Epidermal melanocyte (primary cell): Measurements from ENCODE around the gene OR6K2.
"Not testable (repeated sequence)": the region's sequence is repeated elsewhere in the genome, so short reads cannot be mapped to it uniquely, and the experiment has no call there.

Experiments
- DNase-seq: peaks from one replicate; pipeline ENCODE4 v3.0.0; 2011; ENCODE audit warnings: low spot score; ENCODE audit not compliant: insufficient read length

The OR6K2 gene

GRCh38 chr1:158700552-158700951 is at the start of gene OR6K2:
TSS of gene OR6K2 (minus strand) at chr1:158700652. CDS start at chr1:158700652, 0 bp downstream.
- no peak for DNase-seq

- DNase-seq = no peak
Observed at GRCh38 chr1:158735848-158736247, 35.4 kb upstream of the OR6K2 start.

- no peak for DNase-seq
Observed at GRCh38 chr1:158732524-158732923, 32.1 kb upstream of the OR6K2 start.

- no peak for DNase-seq
Observed at GRCh38 chr1:158731707-158732106, 31.3 kb upstream of the OR6K2 start.

GRCh38 chr1:158730453-158730852 is 30.0 kb upstream of the OR6K2 start:
- no peak for DNase-seq

- DNase-seq = no peak
Observed at GRCh38 chr1:158728510-158729225, 28.2 kb upstream of the OR6K2 start.

- DNase-seq = no peak
Observed at GRCh38 chr1:158724442-158724841, 24.0 kb upstream of the OR6K2 start.

GRCh38 chr1:158720620-158721019 is 20.2 kb upstream of the OR6K2 start, which contains the start of gene OR6K3:
TSS of gene OR6K3 (minus strand) at chr1:158720720. CDS start at chr1:158718115, 2,605 bp downstream.
- no peak for DNase-seq

GRCh38 chr1:158719664-158720063 is 19.2 kb upstream of the OR6K2 start:
- no peak for DNase-seq

- no peak for DNase-seq
Observed at GRCh38 chr1:158717344-158717743, 16.9 kb upstream of the OR6K2 start.

- DNase-seq = no peak
Observed at GRCh38 chr1:158716335-158716734, 15.9 kb upstream of the OR6K2 start.

GRCh38 chr1:158714754-158715153 is 14.3 kb upstream of the OR6K2 start:
- no peak for DNase-seq

- DNase-seq = no peak
Observed at GRCh38 chr1:158711098-158711497, 10.6 kb upstream of the OR6K2 start.

GRCh38 chr1:158706096-158706495 is 5.6 kb upstream of the OR6K2 start:
- DNase-seq = no peak

- no peak for DNase-seq
Observed at GRCh38 chr1:158694596-158694995, 5.9 kb downstream of the OR6K2 start.

- no peak for DNase-seq
Observed at GRCh38 chr1:158692356-158692755, 8.1 kb downstream of the OR6K2 start.

GRCh38 chr1:158691907-158692306 is 8.5 kb downstream of the OR6K2 start:
- DNase-seq = no peak

GRCh38 chr1:158691149-158691548 is 9.3 kb downstream of the OR6K2 start:
- DNase-seq = not testable (repeated sequence)

- DNase-seq = no peak
Observed at GRCh38 chr1:158689875-158690274, 10.6 kb downstream of the OR6K2 start.

- no peak for DNase-seq
Observed at GRCh38 chr1:158689110-158689509, 11.3 kb downstream of the OR6K2 start.

- not testable (repeated sequence) for DNase-seq
Observed at GRCh38 chr1:158688343-158688742, 12.1 kb downstream of the OR6K2 start.

- no peak for DNase-seq
Observed at GRCh38 chr1:158687037-158687436, 13.4 kb downstream of the OR6K2 start.
